Measurements from ENCODE around the gene TACR1.
"Not testable (repeated sequence)": the region's sequence is repeated elsewhere in the genome, so short reads cannot be mapped to it uniquely, and the experiment has no call there.

TACR1 gene

GRCh38 chr2:75068546-75068945 is 130.8 kb downstream of the TACR1 start:
- TF ChIP-seq, protein P1, sequence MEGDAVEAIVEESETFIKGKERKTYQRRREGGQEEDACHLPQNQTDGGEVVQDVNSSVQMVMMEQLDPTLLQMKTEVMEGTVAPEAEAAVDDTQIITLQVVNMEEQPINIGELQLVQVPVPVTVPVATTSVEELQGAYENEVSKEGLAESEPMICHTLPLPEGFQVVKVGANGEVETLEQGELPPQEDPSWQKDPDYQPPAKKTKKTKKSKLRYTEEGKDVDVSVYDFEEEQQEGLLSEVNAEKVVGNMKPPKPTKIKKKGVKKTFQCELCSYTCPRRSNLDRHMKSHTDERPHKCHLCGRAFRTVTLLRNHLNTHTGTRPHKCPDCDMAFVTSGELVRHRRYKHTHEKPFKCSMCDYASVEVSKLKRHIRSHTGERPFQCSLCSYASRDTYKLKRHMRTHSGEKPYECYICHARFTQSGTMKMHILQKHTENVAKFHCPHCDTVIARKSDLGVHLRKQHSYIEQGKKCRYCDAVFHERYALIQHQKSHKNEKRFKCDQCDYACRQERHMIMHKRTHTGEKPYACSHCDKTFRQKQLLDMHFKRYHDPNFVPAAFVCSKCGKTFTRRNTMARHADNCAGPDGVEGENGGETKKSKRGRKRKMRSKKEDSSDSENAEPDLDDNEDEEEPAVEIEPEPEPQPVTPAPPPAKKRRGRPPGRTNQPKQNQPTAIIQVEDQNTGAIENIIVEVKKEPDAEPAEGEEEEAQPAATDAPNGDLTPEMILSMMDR (IDR thresholded peaks at IDR 0.05; ENCODE audit: low read depth, low read length): no peak
- DNase-seq (ENCODE audit: extremely low read depth, low read depth): no peak

DNA sequence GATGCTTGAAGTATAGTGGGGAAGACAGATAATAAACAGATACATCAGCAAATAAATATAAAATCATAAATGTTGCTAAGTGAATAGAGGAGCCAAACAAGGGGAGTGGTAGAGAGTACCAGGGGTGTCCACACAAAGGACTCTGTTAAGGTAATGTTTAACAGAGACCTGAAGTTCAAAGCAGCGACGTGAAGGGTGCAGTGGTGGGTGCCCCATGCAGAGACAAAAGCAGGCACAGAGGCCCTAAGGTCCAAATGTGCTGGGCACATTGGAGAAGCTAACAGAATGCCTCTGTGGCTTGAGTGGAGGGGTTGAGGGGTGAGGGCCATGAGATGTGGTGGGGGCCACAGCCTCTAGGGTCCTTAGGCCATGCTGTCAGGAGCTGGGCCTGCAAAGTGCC is 131.8 kb downstream of the TACR1 start:
- DNase-seq (ENCODE audit: extremely low read depth, low read depth): no peak
- TF ChIP-seq, protein P1 (IDR thresholded peaks at IDR 0.05; ENCODE audit: low read depth, low read length): no peak

DNA sequence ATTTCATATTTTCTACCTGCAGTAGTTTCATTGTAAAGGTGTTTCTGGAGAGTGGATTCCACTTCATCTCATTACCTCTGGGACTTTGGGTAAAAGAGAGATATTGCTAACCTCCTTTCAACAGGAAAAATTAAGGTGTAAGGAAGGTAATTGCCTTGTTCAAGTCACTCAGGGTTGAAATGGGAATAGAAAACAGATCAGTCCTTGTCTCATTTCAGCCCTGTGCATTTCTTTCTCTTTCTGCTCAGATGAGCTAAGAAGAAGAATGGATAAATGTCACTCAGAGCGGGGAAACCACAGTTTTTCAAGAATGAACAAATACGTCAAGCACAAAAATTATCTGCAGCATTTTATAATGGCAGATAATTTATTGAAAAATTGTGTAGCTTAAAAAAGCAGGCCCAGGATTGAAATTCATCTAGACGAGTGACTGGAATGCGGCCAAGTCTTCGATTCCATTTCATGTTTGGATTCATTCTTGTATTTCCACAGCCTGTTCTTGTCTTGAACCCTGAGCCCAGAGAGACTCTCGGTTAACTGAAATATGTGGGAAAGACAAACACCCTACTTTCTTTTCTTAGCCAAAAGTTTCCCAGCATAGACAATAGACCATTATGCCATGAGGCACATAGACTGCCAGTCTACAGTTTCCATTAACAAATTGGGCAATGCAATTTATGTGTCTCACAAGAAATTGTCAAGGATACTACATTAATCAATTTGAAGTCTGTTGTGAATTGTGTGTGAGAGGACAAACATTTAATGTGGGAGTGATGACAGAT is 133.0 kb downstream of the TACR1 start:
- no peak for DNase-seq (ENCODE audit: extremely low read depth, low read depth)

DNA sequence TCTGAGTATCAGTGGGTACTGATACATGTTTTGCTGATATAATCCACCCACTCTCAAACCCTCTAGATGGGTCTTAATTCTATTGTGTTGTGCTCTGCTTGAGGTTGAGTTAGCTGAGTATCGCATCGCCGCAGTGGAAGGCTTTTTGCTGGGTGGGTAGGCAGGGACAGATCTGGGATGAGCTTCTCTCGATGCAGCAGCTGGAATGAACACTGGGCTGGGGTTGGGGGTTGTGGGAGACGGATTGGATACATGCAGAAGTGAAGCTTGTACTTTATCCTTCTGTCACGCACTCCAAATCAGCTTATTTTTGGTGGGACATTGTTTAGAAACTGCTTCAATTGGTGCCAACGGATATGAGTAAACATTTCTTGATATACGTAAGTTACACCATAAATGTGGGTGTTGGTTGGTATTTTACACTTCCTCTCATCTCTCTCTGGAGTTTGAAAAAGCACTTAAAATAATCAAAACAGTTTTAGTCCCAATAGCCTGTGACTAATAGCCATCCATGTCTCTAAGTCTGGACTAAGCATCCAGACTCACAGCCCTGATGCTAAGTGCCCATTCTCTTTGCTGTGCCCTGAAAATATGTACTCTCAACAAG is 133.8 kb downstream of the TACR1 start:
- DNase-seq (ENCODE audit: extremely low read depth, low read depth): no peak
- TF ChIP-seq, protein P1 (IDR thresholded peaks at IDR 0.05; ENCODE audit: low read depth, low read length): no peak

More for the DNA sequence above, 133.0 kb downstream of the TACR1 start:
- TF ChIP-seq, protein P1 (IDR thresholded peaks at IDR 0.05; ENCODE audit: low read depth, low read length): no peak

DNA sequence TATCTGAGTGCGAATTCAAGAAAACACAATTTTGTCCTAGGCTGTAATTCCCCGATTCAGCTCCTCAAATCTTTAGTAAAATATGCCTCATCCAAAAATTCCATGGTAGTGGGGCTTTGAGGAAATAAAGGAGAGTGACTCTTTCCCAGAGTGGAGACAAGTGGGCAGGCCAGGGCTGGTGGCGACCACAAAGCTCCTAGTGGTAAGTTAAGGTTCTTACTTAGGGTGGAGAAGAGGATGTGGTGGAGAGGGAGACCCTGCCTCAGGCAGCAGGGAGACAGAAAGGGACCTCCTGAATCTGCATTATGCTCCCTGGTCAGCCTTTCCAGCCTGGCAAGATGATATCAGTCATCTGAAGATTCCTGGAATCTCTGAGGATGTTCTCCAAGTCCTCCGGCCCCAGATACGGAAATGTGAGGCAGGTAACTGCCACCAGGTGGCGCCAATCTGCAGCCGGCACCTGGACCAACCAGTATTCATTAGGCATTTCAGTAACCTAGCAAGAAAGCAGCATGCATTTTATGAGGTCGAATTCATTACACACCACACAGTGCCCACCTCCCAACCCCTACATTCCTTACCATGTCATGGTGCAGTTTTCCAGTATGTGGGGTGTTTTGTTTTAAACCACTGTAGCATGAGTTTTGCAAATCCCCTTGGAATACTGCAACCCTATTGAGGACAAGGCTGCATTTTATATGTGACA is 134.5 kb downstream of the TACR1 start:
- TF ChIP-seq, protein P1 (IDR thresholded peaks at IDR 0.05; ENCODE audit: low read depth, low read length): peak; percentile 74
- no peak for DNase-seq (ENCODE audit: extremely low read depth, low read depth)

DNA sequence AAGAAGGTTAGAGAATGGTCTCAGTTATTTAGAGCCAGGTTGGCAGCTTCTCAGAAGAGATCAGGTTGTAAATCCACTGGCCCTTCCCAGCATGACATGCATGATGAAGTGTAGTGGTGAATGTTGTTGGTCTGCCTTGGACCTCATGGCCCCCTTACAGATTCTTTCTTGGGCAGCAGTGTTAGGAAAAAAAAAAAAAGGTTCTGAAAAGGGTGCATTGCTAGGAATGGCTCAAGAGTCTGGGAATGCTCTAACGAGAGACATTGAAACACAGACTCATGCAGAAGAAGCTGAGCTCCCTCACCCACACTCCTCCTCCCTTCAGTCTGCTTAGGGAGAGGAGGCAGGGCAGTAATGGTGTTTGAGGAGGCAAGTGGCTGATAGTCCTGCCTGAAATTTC is 135.4 kb downstream of the TACR1 start:
- no peak for DNase-seq (ENCODE audit: extremely low read depth, low read depth)
- TF ChIP-seq, protein P1 (IDR thresholded peaks at IDR 0.05; ENCODE audit: low read depth, low read length): no peak

GRCh38 chr2:75058427-75058826 is 140.9 kb downstream of the TACR1 start:
- no peak for DNase-seq (ENCODE audit: extremely low read depth, low read depth)
- TF ChIP-seq, protein P1 (IDR thresholded peaks at IDR 0.05; ENCODE audit: low read depth, low read length): no peak

GRCh38 chr2:75057150-75057549 is 142.2 kb downstream of the TACR1 start:
- DNase-seq (ENCODE audit: extremely low read depth, low read depth): not testable (repeated sequence)
